Measurements from ENCODE around the gene FLRT2.

FLRT2 gene

DNA sequence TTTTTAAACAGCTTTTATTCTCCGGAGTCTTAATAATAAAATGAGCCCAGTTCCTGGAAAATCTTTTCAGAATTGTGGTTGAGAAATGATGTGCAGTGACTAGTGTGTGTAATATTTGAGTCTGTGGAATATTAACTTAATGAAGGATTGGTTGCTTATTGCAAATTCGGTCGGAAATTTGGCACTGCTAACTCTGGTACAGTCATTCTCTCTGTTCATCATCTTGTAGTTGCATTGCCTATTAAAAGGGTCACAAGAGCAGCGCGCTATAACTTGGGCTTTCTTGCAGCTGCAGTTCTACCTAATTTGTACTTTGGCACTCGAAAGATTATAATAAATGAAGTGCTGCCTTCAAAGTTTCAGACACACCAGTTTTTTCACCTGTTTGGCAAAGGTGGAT lies 146.0 kb downstream of the FLRT2 start:
- DNase-seq: no peak

DNA sequence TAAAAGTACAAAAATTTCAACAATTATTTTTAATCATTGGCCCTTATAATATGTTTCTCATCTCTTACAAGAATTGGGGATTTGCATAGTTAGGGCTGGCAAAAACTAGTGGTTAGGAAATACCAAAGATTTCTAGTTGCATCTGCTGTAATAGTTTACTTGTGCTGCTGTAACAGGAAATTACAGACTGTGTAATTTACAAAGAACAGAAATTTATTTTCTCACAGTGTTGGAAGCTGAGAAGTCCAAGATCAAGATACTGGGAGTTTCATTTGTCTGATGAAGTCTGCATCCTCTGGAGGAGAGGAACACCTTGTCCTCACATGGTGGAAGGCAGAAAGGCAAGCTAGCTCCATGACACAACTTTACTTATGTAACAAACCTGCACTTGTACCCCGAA lies 157.0 kb downstream of the FLRT2 start:
- DNase-seq: peak; percentile 12

DNA sequence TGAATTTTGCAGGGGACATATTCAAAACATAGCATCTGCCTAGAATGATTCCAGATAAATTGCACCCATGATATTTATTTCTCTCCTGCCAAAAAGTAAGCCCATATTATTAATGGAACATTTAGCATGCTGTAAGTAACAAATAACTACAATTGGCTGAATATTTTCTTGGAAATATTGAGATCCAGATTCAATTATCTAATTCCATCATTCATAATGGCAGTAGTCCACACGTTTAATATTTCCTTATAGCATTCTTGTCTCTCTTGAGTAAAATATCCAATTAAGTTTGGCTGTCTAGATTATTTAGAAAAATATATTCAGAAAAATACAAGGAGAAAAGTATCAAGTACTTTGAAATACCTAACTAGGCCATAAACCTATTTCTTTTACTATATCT lies 157.5 kb downstream of the FLRT2 start:
- no peak for DNase-seq

DNA sequence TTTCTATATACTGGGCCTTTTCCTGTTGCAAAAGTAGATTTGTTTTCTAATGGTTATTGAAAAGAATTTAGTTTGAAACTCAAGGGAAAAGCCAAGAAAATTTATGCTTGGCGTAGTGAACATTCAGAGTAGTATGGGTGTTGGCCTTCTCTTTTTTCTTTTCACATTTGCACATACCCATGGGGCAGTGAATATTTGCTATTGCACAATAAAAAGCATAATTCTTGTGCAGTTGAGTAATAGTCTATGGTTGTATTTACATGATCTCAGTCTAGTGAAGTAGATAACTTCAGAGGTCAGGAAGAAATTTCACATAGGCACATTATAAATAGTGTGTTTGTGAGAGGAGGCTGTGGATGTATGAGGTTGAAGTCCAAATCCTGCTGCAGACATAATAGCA lies 158.1 kb downstream of the FLRT2 start:
- peak; percentile 44 for DNase-seq

DNA sequence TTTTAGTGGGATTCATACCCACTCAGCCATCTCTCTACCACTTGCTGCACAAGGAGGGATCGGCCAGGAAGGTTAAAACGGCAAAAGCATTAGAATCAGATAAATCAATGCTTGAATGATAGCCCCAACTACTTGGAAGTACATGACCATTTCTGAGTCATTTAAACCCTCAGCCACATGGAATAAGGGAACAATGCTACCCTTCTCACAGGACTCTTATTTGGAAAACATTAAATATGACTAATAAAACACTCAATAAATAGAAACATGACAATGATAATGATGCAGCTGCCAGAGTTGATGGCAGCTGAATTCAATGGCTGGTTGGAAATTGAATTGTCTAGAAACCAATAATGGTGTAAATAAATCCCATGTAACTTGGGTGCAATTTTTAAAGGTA lies 165.4 kb downstream of the FLRT2 start:
- DNase-seq: no peak

DNA sequence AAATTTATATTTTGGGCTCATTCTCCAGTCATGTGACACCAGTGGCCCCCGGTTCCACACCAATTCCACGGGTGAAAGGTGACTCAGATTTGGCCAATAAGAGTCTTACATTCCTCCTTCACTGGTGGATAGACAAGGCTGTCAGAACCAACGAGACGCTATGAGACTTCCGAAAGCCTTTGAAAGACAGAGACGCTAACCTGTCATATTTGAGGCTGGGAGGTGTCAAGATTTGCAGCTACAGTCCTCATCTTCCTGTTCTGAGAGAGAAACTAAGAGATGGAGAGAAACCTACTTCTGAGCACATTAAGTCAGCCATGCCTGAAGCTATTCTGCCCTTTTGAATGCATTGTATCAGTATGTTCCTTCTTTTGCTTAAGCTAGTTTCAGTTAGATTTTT lies 171.2 kb downstream of the FLRT2 start:
- DNase-seq: no peak

DNA sequence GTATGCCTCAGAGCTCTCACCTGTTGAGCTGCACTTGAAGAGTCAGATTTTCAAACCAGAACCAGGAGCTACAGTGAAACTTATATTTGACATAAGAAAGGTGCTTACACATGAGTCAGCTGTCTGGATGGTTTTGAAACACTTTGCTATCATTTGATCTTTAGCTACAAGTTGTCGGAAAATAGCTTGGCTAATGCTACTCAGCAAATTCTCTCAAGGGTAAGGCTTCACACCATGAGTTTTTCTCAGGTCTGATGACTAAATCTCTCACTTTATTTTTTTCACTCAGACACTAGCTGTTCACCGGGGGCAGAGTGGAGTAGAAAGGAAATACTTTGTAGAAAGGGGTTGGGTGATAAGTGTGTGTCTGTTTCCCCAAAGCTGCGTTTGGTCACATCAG lies 171.8 kb downstream of the FLRT2 start:
- no peak for DNase-seq

DNA sequence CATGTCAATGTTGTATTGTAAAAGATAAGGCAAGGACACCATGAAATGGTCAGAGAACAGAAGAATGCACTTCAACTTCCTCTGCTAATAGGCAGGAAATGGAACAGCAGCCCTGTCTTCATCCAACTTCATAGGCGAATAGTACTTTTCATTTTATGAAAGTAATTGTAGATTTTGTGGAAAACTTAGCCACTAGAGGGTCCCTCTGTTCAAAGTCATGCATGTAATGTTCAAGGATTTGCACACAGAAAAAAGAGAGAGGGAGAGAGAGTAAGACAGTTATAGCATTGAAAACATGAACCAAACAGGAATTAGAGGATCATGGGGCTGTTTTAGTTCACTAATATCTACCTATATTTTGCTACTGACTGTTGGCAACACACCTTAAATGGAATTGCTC lies 172.2 kb downstream of the FLRT2 start:
- DNase-seq: no peak

DNA sequence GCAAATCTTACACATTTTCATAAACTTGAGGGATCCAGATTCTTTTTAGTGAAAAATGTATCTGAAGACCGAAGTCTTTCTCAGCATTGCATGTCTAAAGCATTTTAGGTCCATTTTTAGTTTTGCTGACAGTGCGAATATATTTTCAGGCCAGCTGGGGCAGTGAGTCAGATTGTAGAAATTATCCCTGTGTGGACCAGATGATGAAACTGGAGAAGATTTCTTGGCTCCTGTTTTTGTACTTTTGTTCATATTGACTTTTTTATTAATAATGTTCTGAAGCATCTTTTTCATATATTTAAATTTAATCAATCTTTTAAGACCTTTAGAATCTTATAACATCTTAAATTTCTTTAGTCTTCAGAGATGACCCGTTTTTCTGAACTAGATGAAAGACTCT lies 173.1 kb downstream of the FLRT2 start:
- no peak for DNase-seq
